ENCODE results near the gene CFAP100.

CFAP100 gene

DNA sequence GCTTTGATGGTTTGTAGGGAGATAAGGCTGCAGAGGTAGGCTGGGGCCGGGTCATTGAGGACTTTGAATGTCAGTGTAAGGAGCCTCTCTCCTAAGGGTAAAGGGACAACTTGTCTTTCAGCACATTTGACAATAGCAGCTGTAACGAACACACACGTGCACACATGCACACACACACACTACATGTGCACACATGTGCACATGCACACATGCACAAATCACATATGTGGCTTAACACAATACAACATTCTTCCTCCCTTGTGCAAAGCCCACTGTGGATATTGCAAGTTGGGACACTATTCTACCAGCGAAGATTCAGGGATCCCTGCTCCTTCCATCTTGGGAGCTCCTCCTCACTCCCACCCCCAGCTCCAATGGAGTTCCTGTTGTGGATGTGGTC, 1.1 kb upstream of the CFAP100 start:
- TF ChIP-seq TEAD4 (IDR thresholded peaks at IDR 0.05) (no peak), EGR1 (IDR thresholded peaks at IDR 0.05) (no peak), NFIC (IDR thresholded peaks at IDR 0.05) (no peak), EP300 (IDR thresholded peaks at IDR 0.05; ENCODE audit: borderline replicate concordance) (no peak), CEBPB (IDR thresholded peaks at IDR 0.05) (no peak), TCF12 (IDR thresholded peaks at IDR 0.05; ENCODE audit: low read depth) (no peak)
- TF ChIP-seq, protein P1, sequence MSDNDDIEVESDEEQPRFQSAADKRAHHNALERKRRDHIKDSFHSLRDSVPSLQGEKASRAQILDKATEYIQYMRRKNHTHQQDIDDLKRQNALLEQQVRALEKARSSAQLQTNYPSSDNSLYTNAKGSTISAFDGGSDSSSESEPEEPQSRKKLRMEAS (IDR thresholded peaks at IDR 0.05): no peak

DNA sequence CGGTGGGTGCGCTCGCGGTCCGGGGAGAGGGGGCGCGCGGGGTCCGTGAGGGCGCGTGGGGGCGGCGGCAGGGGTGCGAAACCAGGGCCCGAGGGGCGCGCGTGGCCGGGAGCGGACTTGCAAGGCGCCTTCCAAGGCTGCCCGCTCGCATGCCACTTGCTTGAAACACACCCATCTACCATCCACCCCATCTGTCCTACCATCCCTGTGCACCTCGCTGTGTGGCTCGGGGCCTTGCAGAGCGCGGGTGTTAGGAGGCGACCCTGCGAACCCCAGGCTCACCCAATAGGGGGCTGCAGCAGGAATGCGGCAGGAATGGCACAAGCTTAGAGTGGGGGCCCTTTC, 240 bp downstream of the CFAP100 start:
- TF ChIP-seq RAD21 (IDR thresholded peaks at IDR 0.05; ENCODE audit: low read depth): no peak
- TF ChIP-seq EP300 (IDR thresholded peaks at IDR 0.05; ENCODE audit: borderline replicate concordance): no peak
- no peak for TF ChIP-seq YY1 (IDR thresholded peaks at IDR 0.05; ENCODE audit: low read depth)
- TF ChIP-seq EGR1 (IDR thresholded peaks at IDR 0.05): no peak
- TF ChIP-seq CEBPB (IDR thresholded peaks at IDR 0.05): no peak
- TF ChIP-seq NFIC (IDR thresholded peaks at IDR 0.05): no peak
- no peak for TF ChIP-seq TCF12 (IDR thresholded peaks at IDR 0.05; ENCODE audit: low read depth)

DNA sequence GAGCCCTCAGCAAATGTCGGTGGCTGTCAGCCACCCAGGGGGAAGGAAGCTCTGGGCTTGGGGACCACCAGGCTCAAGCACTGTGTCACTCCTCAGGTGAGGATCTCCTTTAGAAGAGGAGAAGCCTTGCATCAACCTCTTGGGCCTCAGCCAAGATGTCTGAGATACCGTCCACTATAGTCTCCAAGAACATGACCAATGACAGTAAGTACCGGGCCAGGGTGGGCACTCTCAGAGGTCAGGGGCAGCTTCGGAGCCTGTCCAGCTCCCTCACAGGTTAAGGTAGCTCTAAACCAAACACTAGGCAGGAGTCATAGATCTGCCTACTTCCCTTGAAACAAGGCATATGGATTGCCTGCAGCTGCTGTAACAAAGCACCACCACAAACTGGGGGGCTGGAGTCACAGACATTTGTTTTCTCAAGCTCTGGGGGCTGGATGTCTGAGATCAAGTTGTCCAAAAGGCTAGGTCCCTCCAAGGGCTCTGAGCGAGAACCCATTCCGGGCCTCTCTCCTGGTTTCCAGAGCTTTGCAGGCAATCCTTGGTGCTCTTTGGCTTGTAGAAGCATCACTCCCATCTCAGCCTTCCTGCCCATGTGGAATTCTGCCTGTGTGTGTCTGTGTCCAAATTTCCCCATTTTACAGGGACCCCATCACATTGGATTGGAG, 1.3 kb downstream of the CFAP100 start:
- TF ChIP-seq CREB1 (IDR thresholded peaks at IDR 0.05; ENCODE audit: low read depth): no peak
- TF ChIP-seq TAF1 (IDR thresholded peaks at IDR 0.05; ENCODE audit: low read depth): no peak
- no peak for TF ChIP-seq CEBPB (IDR thresholded peaks at IDR 0.05)
- no peak for TF ChIP-seq YY1 (IDR thresholded peaks at IDR 0.05; ENCODE audit: low read depth)
- TF ChIP-seq, protein P1 (IDR thresholded peaks at IDR 0.05): no peak
- TF ChIP-seq, protein P2, sequence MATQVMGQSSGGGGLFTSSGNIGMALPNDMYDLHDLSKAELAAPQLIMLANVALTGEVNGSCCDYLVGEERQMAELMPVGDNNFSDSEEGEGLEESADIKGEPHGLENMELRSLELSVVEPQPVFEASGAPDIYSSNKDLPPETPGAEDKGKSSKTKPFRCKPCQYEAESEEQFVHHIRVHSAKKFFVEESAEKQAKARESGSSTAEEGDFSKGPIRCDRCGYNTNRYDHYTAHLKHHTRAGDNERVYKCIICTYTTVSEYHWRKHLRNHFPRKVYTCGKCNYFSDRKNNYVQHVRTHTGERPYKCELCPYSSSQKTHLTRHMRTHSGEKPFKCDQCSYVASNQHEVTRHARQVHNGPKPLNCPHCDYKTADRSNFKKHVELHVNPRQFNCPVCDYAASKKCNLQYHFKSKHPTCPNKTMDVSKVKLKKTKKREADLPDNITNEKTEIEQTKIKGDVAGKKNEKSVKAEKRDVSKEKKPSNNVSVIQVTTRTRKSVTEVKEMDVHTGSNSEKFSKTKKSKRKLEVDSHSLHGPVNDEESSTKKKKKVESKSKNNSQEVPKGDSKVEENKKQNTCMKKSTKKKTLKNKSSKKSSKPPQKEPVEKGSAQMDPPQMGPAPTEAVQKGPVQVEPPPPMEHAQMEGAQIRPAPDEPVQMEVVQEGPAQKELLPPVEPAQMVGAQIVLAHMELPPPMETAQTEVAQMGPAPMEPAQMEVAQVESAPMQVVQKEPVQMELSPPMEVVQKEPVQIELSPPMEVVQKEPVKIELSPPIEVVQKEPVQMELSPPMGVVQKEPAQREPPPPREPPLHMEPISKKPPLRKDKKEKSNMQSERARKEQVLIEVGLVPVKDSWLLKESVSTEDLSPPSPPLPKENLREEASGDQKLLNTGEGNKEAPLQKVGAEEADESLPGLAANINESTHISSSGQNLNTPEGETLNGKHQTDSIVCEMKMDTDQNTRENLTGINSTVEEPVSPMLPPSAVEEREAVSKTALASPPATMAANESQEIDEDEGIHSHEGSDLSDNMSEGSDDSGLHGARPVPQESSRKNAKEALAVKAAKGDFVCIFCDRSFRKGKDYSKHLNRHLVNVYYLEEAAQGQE (IDR thresholded peaks at IDR 0.05; ENCODE audit: low read depth): no peak
- TF ChIP-seq TEAD4 (IDR thresholded peaks at IDR 0.05): no peak

DNA sequence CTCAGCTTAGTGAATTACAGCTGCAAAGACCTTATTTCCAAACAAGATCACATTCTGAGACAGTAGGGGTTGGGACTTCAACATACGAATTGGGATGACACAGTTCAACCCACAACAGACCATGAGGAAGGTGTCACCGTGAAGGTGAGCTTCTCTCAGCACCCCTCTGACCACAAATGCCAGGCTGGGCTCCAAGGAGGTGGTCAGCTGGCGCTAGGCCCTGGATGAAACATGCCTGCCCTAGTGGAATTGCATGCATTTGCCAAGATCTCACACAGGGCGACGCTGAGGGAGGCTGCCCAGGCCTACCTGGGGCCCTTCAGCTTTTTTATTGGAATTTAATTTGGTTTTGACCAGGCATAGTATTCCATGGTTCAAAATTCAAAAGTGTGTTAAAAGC, 1.8 kb downstream of the CFAP100 start:
- no peak for TF ChIP-seq CEBPB (IDR thresholded peaks at IDR 0.05)
- TF ChIP-seq CREB1 (IDR thresholded peaks at IDR 0.05; ENCODE audit: low read depth): no peak
- no peak for TF ChIP-seq EP300 (IDR thresholded peaks at IDR 0.05; ENCODE audit: borderline replicate concordance)
- TF ChIP-seq, protein P3, sequence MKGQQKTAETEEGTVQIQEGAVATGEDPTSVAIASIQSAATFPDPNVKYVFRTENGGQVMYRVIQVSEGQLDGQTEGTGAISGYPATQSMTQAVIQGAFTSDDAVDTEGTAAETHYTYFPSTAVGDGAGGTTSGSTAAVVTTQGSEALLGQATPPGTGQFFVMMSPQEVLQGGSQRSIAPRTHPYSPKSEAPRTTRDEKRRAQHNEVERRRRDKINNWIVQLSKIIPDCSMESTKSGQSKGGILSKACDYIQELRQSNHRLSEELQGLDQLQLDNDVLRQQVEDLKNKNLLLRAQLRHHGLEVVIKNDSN (IDR thresholded peaks at IDR 0.05): no peak
- no peak for TF ChIP-seq NFIC (IDR thresholded peaks at IDR 0.05)
- no peak for TF ChIP-seq RAD21 (IDR thresholded peaks at IDR 0.05; ENCODE audit: low read depth)
- TF ChIP-seq YY1 (IDR thresholded peaks at IDR 0.05; ENCODE audit: low read depth): no peak
- no peak for TF ChIP-seq EGR1 (IDR thresholded peaks at IDR 0.05)
- no peak for TF ChIP-seq ZBTB7A (IDR thresholded peaks at IDR 0.05; ENCODE audit: low read depth)
- TF ChIP-seq, protein P1 (IDR thresholded peaks at IDR 0.05): no peak
- TF ChIP-seq TAF1 (IDR thresholded peaks at IDR 0.05; ENCODE audit: low read depth): no peak
- TF ChIP-seq, protein P2 (IDR thresholded peaks at IDR 0.05; ENCODE audit: low read depth): no peak
- TF ChIP-seq TEAD4 (IDR thresholded peaks at IDR 0.05): no peak
- TF ChIP-seq TCF12 (IDR thresholded peaks at IDR 0.05; ENCODE audit: low read depth): no peak
- no peak for TF ChIP-seq FOXM1 (IDR thresholded peaks at IDR 0.05; ENCODE audit: borderline replicate concordance, low read depth)

DNA sequence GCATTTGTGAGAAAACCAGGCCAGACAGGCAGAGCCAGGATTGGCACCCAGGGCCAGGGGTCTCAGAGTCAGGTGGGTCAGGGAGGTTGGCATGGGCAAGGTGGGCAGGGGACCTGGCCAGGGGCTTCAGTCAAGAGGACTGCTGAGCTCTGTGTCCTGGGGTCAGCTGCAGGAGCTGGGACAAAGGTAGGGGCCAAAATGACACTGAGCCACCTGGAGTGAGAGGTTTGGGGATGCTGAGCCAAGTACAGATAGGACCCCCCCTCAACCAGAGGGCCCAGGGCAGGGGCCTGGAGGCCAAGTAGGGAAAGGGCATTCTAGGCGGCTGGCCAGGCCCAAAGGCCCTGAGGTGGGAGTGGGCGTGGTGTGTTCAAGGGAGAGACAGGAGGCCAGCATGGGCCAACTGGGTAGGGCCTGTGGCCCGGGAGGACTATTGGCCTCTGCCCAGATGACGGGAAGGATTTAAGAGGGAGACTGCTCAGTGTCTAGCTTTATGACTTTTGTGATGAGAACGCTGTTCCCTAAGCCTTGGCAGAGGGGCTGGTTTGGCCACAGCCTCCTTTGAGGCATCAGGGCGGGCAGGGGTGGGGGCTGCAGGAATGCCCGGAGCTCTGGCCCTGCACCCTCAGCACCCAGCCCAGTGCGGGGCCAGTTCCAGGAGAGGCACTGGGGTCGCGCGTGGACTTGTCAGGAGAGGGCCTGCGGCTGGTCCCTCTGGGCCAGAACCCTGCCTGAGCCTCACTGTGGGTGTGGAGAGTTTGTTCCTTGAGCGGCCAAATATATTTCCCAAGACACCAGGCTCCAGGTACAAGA, 3.1 kb downstream of the CFAP100 start:
- no peak for TF ChIP-seq ZBTB7A (IDR thresholded peaks at IDR 0.05; ENCODE audit: low read depth)
- TF ChIP-seq TAF1 (IDR thresholded peaks at IDR 0.05; ENCODE audit: low read depth): no peak
- no peak for TF ChIP-seq CREB1 (IDR thresholded peaks at IDR 0.05; ENCODE audit: low read depth)
- no peak for TF ChIP-seq YY1 (IDR thresholded peaks at IDR 0.05; ENCODE audit: low read depth)
- no peak for TF ChIP-seq FOXM1 (IDR thresholded peaks at IDR 0.05; ENCODE audit: borderline replicate concordance, low read depth)
- TF ChIP-seq TCF12 (IDR thresholded peaks at IDR 0.05; ENCODE audit: low read depth): no peak
- TF ChIP-seq, protein P2 (IDR thresholded peaks at IDR 0.05; ENCODE audit: low read depth): no peak
- TF ChIP-seq TEAD4 (IDR thresholded peaks at IDR 0.05): no peak

All from Ishikawa (cell line).